ENCODE data around the gene PRPF6. TPM values are rescaled to one million over a fixed set of nuclear protein-coding genes. Genes with fewer than 3 reads are reported as not detected.

Gene PRPF6
- total and polyA plus RNA-seq, 2 of the 13 experiments (the other 11 are each of a cell fraction or from before 2014, with no cell fraction given), result 63.7 to 101 TPM

GRCh38 chr20:64062596-64063388 lies 81.9 kb downstream of the PRPF6 start, which contains the start of gene TCEA2 (continued):
- TF ChIP-seq ZNF230 (CRISPR knock-in tag; IDR thresholded peaks at IDR 0.05), result peak; percentile 93; the same call in 1 of the 2 replicates
- no peak for TF ChIP-seq ZNF34 (CRISPR knock-in tag; IDR thresholded peaks at IDR 0.05; ENCODE audit: borderline replicate concordance)
- peak; percentile 76; the same call in 1 of the 2 replicates for TF ChIP-seq ZNF616 (CRISPR knock-in tag; IDR thresholded peaks at IDR 0.05; ENCODE audit: low read depth)
- TF ChIP-seq ZNF292 (CRISPR knock-in tag; IDR thresholded peaks at IDR 0.05; ENCODE audit: borderline replicate concordance, low read depth), result no peak
- TF ChIP-seq ELF4 (CRISPR knock-in tag; IDR thresholded peaks at IDR 0.05; ENCODE audit: borderline replicate concordance), result no peak
- peak in 1 of 2 experiments; percentile 98; a peak in 3 of 4 replicates for TF ChIP-seq KLF16 (CRISPR knock-in tag; IDR thresholded peaks at IDR 0.05)
- peak; percentile 84; the same call in 1 of the 2 replicates for TF ChIP-seq TOE1 (CRISPR knock-in tag; IDR thresholded peaks at IDR 0.05)
- TF ChIP-seq ARNT2 (CRISPR knock-in tag; IDR thresholded peaks at IDR 0.05; ENCODE audit: low read depth), result peak; percentile 88
- peak; percentile 91 for TF ChIP-seq TBX2 (CRISPR knock-in tag; IDR thresholded peaks at IDR 0.05; ENCODE audit: borderline replicate concordance)
- TF ChIP-seq ZNF567 (CRISPR knock-in tag; IDR thresholded peaks at IDR 0.05; ENCODE audit: borderline replicate concordance), result peak; percentile 97; the same call in 1 of the 2 replicates
- no peak for TF ChIP-seq GLMP (CRISPR knock-in tag; IDR thresholded peaks at IDR 0.05; ENCODE audit: borderline replicate concordance)
- peak; percentile 100 for TF ChIP-seq SUZ12 (IDR thresholded peaks at IDR 0.05; ENCODE audit: low read depth, low read length)
- peak; percentile 75 for TF ChIP-seq FOSL2 (CRISPR knock-in tag; IDR thresholded peaks at IDR 0.05)
- TF ChIP-seq ZNF30 (CRISPR knock-in tag; IDR thresholded peaks at IDR 0.05), result no peak
- no peak for TF ChIP-seq ZSCAN29 (CRISPR knock-in tag; conservative IDR thresholded peaks at IDR 0.05)
- TF ChIP-seq ARID2 (CRISPR knock-in tag; IDR thresholded peaks at IDR 0.05; ENCODE audit: borderline replicate concordance), result no peak
- peak; percentile 68; the same call in 1 of the 2 replicates for TF ChIP-seq ZNF678 (CRISPR knock-in tag; IDR thresholded peaks at IDR 0.05)
- TF ChIP-seq ZNF746 (CRISPR knock-in tag; IDR thresholded peaks at IDR 0.05), result peak; percentile 69; the same call in 1 of the 2 replicates
- TF ChIP-seq ZBTB49 (CRISPR knock-in tag; IDR thresholded peaks at IDR 0.05; ENCODE audit: borderline replicate concordance), result no peak
- peak; percentile 83; the same call in 1 of the 2 replicates for TF ChIP-seq NFKB2 (CRISPR knock-in tag; IDR thresholded peaks at IDR 0.05; ENCODE audit: borderline replicate concordance)
- no peak; the same call in none of the 2 replicates for TF ChIP-seq IRX3 (CRISPR knock-in tag; IDR thresholded peaks at IDR 0.05; ENCODE audit: borderline replicate concordance, low read depth)

Measured in HepG2 (cell line).